GM19452 (cell line): ENCODE results near the gene REN.

Source experiments
- ATAC-seq: cut with Tn5 transposase; IDR thresholded peaks from one replicate; pipeline ENCODE4 v1.9.1; 2021; ENCODE audit not compliant: unreplicated experiment

Gene REN

GRCh38 chr1:204191456-204191855 is 25.3 kb upstream of the REN start:
- ATAC-seq: no peak

GRCh38 chr1:204190212-204191211 is 24.4 kb upstream of the REN start:
- ATAC-seq: no peak

DNA sequence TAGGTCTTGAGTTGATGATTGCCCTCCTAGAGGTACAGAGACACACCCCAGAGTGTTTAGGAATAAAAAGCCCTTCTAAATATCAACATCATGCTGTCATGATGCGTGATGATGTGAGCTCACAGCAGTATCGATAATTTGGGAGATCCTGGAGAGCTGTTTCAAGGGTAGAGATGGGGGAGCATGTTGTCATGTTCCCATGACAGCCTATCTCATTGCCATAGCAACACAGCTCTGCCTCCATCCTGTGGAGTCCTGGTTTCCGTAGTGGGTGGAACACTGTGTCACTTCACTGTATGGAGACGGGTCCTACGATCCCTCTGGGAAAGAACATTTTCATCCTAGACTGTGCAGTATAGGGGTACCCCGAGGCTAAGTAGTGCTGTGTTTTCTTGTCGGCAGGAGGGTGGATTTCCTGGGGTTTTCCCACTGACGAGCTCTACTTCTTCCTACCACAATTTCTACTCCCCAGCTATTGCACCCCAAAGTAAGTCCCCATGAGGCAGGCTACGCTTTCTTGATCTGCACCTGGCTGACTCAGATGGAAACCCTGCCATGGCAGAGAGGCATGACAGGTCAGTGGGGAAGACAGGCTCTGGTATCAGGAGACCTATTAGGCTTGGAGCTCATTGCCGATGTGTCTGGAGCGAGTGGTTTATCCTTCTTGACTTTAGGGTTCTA is 23.0 kb upstream of the REN start:
- no peak for ATAC-seq

- no peak for ATAC-seq
Observed at GRCh38 chr1:204186597-204186996, 20.5 kb upstream of the REN start.

DNA sequence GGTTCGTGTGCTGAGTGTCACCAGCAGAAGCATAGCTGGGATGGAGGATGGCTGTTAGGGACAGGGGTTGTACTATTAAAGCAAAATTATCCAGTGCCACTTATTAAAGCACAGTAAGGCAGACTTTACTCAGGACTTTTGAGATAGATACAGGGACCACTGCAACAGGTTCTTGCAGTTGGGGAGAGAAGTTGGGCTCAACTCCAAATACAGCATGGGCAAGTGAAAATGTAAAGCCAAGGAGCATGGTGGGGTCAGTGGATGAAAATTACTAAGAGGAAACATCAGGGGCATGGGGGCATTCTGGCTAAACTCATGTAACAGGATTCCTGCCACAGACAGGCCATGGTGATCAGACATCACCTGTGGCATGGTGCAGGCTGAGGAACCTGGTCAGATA is 15.0 kb upstream of the REN start:
- no peak for ATAC-seq

- ATAC-seq: no peak
Observed at GRCh38 chr1:204180133-204180532, 14.0 kb upstream of the REN start.

GRCh38 chr1:204178487-204179281 is 12.5 kb upstream of the REN start:
- no peak for ATAC-seq

GRCh38 chr1:204177133-204177532 is 11.0 kb upstream of the REN start:
- no peak for ATAC-seq

- no peak for ATAC-seq
Observed at GRCh38 chr1:204176049-204176448, 9.9 kb upstream of the REN start.

DNA sequence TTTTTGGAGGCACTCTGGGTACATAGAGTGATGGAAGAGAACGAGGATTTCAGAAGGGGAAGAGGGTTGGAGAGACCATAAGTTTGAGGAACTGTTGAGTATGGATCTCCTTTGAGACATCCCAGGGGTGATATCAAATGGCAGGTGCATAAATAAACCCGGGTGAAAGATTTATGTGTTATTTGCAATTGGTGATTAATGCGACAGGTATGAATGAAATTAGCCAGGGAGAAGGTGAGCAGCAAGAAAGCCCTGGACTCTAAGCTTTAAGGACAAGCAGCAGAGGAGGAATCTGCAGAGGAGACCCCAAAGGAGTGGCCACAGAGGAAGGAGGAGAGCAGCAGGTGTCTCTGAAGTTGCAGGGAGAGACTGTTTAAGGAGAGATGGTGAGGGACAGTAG is 8.8 kb upstream of the REN start:
- no peak for ATAC-seq

DNA sequence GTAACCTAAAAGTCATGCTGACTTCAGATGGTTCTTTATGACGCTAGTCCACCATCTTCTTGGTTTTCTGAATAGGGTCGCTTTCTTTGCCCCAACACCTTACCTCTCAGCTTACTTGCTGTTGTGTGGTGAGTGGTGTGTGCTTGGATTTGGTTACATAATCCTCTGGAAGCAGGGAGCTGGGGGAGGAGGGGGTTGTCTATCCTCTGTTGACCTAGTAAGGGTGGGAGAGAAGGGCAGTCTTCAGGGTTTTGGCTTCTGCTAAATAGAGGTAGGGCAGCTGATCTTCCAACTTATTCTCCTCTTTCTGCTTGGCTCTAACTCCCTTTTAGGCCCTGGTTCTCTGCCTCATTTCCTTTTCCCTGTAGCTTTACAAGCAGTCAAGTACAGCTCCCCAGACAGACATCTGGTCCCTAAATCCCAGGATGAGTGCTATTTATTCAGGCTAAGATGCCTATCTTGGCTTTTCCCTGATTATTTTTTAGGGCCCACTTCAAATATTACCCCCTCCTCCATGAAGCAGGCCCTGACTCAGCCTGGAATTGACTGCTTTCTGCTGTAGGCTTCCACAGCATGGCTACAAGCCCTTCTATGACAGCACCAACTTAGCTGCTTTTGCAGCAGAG is 6.4 kb upstream of the REN start:
- no peak for ATAC-seq

- no peak for ATAC-seq
Observed at GRCh38 chr1:204171751-204172178, 5.6 kb upstream of the REN start.

- no peak for ATAC-seq
Observed at GRCh38 chr1:204170494-204171155, 4.5 kb upstream of the REN start.

DNA sequence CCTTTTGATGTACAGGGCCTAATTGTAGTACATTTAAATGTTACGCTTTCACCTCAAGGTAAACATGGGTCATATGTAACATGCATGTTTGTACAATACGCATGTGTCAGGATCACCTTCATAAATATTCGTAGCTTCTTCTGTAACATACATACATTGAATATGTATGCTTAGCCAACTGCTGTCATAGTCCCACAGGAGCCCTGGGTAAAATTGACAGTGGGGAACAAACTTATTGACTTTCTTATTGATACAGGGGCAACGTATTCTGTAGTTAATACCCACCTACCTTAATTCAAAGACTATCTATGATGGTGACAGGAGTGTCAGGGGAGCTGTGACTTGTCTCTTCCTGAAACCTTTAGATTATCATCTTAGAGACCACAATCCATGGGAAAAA is 3.7 kb upstream of the REN start:
- ATAC-seq: no peak

- no peak for ATAC-seq
Observed at GRCh38 chr1:204167730-204168129, 1.6 kb upstream of the REN start.

DNA sequence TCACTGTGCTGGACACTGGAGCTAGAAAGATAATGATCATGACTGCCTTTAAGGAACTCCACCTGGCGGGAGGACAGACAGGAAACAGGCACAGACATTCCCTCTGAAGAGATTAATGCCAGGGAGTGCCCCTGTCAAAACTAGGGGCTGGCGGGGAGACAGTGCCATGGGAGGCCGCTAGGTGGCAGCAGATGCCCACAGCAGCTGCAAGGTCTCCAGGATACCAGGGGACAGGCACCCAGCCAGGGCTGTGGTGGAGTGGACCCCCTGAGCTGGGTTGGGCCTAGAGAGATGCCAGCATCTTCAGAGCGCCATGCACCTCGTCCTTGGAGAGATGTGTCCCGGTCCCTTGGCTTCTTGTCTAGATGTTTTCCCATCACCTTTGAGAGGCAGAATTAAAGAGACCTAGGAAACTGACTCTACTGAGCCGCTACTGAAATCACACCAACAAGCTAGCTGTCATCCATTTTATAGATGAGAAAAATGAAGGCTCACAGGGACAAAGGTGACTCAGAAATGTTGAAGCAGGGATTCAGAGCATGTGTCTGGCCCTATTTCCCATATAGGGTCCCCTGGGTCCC is 3.6 kb downstream of the REN start:
- ATAC-seq: peak; percentile 67

DNA sequence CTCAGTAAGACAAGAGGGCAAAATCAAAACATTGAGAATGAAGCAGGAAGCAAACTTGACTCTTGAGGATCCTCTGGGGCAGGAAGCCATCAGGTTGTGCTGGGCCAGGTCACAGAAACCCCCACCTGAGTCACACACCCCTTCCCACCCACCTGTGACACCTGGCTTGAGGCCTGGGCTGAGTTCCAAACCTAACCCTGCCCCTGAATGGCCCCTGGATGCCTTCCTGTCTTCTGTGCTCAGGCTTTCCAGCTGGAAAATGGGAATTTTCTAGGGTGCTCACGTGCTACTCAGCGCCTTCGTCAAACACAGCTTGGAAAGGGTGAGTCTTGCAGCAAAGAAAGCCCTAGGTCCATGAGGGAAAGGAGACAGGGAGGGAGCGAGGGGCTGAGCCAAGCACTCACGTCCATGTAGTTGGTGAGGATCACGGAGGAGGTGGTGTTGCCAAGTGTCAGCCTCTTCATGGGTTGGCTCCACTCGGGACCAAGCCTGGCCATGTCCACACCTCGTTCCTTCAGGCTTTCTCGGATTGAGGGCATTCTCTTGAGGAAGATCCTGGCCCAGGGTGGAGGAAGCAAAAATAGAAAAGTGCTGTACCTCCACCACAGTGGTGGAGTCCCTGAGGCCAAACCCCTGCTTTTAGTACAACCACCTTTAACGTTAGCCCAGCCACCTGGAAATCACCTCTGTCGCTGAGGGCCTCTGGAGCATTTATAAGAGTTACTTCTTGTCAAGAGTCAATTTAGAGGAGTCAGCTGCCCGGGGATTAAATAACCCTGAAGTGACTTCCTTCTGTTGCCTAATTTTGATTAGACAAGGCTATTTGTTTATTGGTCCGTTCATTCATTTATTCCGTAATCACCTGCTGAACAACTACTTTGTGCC is 4.3 kb downstream of the REN start:
- ATAC-seq: no peak

- no peak for ATAC-seq
Observed at GRCh38 chr1:204157962-204158361, 8.2 kb downstream of the REN start.

GRCh38 chr1:204155881-204156280 is 10.3 kb downstream of the REN start:
- no peak for ATAC-seq
